ENCODE data around the gene GPATCH3.
A peak's percentile ranks its signal among the peaks of the same experiment; 100 is the strongest.
"Not testable (repeated sequence)": the region's sequence is repeated elsewhere in the genome, so short reads cannot be mapped to it uniquely, and the experiment has no call there.

GPATCH3 gene

GRCh38 chr1:26912147-26912490 lies 11.9 kb upstream of the GPATCH3 start:
- no peak for DNase-seq (ENCODE audit: low spot score)

DNA sequence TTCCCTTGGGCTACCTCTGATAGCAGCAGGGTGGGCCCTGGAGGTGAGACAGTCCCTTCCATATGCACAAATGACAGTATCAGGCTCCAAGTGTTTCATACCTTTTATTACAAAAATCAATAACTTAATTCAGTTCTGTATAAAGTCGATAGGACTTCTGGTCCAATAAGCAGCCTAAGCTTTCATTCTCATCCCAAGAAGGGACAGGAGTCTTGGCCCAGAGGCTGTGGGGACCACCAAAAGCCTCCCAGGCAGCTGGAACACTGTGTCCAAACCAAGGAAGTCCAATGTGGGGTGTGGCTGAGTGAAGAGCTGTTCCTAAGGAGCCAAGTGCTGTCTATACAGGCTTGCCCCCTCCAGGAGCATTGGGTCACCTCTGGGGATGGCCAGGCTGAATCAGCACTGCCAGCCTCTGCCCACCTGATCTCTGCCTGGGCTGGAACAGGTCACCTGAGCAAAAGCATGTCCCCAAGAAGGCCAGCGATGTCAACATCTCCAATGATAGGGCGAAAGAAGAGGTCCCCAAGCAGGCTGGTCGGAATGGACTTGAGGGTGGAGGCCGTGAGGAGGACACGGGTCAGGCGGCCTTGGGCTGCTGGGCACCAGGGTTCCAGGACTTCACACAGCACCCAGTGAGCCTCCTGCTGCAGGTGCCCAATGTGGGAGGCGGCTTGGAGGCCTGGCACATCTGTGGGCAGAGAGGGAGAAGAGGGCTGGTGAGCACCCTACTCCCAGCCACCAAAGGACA lies 11.3 kb upstream of the GPATCH3 start:
- no peak for DNase-seq (ENCODE audit: low spot score)

GRCh38 chr1:26910343-26911160 lies 10.3 kb upstream of the GPATCH3 start:
- DNase-seq (ENCODE audit: low spot score): no peak

GRCh38 chr1:26909951-26910342 lies 9.7 kb upstream of the GPATCH3 start:
- DNase-seq (ENCODE audit: low spot score): no peak

DNA sequence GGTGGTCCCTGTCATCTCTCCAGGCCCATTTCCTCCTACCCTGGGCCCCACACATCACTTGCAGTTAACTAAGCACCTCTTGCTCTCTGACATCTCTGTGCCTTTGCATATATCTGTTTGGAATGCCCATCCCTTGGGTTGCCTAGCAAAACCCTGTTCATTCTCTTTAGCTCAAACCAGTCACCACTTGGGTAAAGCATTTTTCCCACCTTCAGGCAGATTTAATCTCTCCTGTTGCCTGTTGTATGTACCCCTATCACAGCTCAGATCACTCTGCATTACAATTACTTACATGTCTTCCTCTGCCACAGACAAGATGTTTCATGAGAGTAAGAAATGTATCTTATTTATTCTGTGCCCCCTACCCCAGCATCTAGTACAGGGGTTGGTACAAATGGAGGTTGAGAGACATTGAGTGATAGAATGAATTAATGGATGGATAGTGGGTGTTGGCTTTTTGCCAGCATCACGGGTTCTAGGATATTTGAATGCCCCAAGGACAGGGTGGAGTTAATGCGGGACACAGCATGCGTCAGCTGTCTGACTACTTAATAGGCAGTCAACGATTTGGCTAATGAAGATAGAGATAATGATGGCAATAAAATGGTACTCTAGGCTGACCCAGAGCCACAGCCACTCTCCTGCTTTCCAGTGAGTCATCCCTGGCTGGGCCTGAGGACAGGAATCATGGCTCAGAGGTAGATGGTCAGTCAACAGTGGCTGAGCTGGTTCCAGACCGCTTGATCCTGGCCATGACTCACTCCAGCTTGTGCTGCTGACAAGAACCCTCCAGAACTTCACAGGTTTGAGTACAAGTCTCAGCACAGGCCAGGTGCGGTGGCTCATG lies 7.0 kb upstream of the GPATCH3 start:
- no peak for DNase-seq (ENCODE audit: low spot score)

GRCh38 chr1:26900815-26901511 lies 696 bp upstream of the GPATCH3 start:
- DNase-seq (ENCODE audit: low spot score): no peak

GRCh38 chr1:26897351-26897750 lies 2.9 kb downstream of the GPATCH3 start:
- no peak for DNase-seq (ENCODE audit: low spot score)

GRCh38 chr1:26894263-26894662 lies 6.0 kb downstream of the GPATCH3 start:
- no peak for DNase-seq (ENCODE audit: low spot score)

DNA sequence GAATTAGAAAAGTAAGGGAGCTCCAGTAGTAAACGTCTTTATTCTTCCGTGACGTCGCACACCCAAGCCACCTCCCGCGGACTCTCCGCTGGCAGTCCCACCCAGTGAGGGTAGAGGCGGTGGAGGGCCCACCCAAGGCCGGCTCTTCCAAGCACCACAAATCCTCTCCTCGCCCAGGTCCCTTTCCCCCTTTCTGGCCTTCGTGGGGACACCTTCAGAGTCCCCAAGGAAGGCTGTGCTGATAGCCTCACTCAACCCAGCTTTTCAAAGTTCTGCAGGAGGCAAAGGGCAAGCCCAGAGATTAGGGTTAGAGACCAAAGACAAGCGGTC lies 9.8 kb downstream of the GPATCH3 start:
- no peak for DNase-seq (ENCODE audit: low spot score)

DNA sequence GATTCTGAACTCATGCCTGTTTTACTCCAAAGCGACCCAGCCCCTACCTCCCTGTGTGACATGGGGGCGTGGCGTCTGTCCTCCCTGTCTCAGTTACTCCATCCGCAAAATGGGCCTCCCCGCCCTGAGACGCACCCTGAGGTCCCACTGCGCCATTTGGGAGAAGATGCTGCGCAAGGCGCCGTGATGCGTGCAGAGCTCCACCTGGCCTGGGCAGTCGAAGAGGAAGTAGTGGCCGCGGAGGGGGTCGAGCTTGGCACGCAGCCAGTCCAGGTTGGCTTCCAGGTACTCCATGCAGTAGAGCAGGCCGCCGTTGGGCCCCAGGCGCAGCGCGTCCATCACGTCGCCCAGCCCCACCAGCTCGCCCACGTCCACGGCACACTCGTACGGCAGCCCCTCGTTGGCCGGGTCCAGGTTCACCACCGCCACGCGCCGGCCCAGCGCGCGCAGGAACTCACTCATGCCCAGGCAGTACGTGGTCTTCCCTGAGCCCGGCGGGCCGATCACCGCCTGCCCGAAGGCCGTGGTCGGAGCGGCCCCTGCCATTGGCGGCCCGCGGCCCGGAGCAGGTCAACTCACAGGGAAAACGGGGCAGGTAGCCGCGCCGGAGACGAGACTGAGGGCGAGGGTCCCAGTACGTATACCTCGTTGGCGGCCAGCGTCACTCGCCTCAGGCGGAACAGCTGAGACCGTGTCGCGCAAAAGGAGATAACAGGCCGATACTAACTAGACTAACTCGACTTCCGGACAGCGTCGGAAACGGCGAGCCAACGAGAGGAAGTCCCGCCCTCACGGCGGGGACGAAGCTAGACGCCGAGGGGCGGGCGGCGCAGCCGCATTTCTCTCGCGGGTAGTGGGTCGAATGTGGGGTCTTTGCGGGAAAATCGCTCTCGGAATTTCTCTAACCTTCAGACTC lies 10.5 kb downstream of the GPATCH3 start, which contains the start of gene GPN2:
GPN2 (minus strand) TSS at position 733 of the 916 bp plus-strand sequence; CDS start at position 546, 187 bp downstream.
- DNase-seq (ENCODE audit: low spot score): peak; percentile 91

GRCh38 chr1:26888231-26888630 lies 12.0 kb downstream of the GPATCH3 start:
- DNase-seq (ENCODE audit: low spot score): no peak

GRCh38 chr1:26887125-26887524 lies 13.1 kb downstream of the GPATCH3 start:
- DNase-seq (ENCODE audit: low spot score): no peak

DNA sequence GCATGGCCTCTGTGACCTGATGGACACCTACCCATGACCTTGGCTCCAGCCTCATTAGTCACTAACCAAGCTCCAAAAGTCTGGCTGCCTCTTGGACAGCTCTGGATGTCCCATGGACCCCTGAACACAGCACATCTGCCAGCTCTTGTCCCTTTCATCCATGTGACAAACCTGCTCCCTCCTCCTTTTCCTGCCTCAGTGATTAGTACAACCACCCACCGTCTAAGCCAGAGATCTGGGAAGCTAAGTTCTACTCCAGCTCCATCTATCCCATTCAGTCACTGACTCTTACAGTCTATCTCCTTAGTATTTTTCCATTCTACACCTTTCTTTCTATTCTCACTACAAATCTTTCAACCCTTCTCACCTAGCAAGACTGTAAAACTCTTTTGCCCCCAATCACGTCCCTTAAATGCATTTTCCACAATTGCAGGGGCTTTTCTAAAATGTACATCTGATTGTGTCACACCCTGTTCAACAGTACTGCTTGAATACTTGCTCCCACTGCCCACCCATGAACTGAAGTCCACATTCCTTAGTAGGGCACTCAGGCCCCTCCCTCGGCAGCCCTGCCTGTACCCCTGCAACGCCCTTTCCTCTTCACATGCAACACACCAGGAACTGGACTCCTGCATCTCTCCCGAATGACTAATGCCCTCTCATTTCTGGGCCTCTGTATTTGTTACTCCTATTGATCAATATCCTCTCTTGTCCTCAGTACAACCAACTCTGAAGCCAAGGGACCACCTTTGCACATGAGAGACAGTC lies 17.4 kb downstream of the GPATCH3 start:
- no peak for DNase-seq (ENCODE audit: low spot score)

- not testable (repeated sequence) for DNase-seq (ENCODE audit: low spot score)
Measured at GRCh38 chr1:26881611-26882010, 18.7 kb downstream of the GPATCH3 start.

GRCh38 chr1:26879793-26880192 lies 20.5 kb downstream of the GPATCH3 start:
- DNase-seq (ENCODE audit: low spot score): no peak

DNA sequence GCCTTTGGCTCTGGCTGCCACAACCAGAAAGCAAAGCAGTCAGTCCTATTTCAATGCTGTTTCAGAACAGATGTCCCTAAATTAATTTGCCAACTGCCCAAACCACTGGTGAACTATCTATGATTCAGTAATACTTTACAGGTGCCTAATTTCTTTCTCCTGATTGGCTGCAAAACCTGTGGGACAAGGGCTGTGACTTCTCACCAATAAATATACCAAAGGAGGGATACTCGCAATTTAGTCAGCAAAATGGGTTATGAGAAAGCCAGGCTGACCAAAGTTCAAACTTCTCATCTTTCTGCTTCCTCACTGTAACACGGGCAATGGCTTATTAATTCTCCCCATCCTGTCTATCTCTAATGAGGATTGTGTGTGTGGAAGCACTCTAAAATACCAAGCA lies 22.9 kb downstream of the GPATCH3 start:
- no peak for DNase-seq (ENCODE audit: low spot score)

GRCh38 chr1:26874896-26875295 lies 25.4 kb downstream of the GPATCH3 start:
- no peak for DNase-seq (ENCODE audit: low spot score)

- not testable (repeated sequence) for DNase-seq (ENCODE audit: low spot score)
Measured at GRCh38 chr1:26873097-26873496, 27.2 kb downstream of the GPATCH3 start.

DNA sequence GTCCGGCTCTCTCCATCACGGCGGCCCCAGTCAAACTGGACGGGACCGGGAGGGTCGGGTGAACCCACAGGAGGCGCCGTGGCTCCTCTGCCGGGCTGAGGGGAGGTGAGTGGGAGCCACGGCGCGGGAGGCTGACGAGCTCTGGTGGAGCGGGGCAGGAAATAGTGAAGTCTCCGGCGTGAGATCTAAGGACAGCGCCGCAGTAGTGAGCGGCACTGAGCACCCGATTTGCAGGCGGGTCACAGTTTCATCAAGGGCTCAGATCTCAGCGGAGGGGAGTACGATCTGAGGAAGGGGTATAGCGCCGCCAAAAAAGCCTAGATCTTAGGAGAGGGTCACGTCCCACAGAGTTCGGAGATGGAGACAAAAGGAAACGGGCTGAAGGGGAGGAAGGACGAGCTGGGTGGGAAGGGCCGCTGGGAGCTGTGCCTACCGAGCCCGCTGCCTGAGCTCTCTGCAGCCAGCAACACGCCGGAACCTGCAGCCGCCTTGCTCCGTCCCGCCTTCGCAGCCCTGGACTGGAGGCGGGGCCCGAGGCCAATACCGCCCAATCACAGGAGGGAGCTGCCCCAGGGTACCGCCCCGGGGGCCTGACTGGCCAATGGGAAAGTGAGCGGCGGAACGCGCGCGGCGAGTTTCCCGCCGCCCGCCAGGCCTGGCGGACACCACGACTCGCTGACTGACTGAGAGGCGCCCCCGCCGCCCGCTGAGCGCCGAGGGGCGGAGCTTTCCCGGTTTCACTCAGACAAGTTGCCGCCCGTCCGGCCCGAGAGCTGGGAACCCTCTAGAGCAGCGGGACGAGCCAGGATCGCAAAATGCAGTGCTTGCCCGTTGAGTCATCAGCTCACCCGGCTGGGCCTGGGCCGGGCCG lies 35.4 kb downstream of the GPATCH3 start:
- DNase-seq (ENCODE audit: low spot score): peak; percentile 98
